Stimulated activated CD8-positive, alpha-beta memory T cell treated with anti-CD3 and anti-CD28 coated beads, Interleukin-7, amount 100 ng/mL, for 24 hours (primary cell): ENCODE results near the gene PLVAP.
A peak's percentile ranks its signal among the peaks of the same experiment; 100 is the strongest.

Source experiments
- DNase-seq: peaks from one replicate; pipeline ENCODE4 v3.0.0-alpha.2; 2020; ENCODE audit warnings: low read depth

The PLVAP gene

DNA sequence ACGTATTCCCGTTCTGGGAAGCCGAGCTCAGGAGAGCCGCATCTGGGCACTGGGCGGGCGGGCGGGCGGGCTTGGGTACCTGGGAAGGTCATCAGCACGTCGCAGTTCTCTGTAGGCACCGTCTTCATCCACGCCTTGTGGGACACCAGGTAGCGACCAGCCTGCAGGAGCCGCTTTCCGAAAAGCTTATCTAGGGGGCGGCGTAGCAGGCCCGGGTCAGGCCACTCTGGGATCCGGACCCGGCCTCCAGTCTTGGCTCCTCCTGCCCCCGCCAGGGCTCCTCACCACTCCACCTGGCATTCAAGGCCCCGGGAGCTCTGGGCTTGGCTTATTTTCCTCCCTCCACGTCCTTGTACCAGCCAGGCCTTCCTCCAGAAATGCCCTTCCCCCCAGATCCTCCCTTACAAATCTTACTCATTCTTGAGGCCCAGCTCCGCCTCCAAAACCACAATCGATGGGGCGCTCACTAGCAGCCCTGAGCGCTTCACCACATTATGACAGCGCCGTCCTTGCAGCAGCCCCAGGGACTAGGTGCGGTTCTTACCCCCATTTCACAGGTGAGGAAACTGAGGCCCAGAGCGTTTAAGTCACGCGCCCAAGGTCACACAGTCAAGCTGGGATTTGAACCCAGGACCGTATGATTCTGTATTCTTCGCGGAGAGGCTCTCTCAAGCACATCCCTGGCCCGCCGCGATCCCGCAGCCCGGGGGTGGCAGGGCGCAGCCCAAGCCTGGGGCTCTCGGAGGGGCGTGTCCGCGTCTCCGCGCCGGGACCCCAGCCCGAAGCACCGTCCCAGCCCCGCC is 43.3 kb downstream of the PLVAP start:
- DNase-seq: peak; percentile 59

DNA sequence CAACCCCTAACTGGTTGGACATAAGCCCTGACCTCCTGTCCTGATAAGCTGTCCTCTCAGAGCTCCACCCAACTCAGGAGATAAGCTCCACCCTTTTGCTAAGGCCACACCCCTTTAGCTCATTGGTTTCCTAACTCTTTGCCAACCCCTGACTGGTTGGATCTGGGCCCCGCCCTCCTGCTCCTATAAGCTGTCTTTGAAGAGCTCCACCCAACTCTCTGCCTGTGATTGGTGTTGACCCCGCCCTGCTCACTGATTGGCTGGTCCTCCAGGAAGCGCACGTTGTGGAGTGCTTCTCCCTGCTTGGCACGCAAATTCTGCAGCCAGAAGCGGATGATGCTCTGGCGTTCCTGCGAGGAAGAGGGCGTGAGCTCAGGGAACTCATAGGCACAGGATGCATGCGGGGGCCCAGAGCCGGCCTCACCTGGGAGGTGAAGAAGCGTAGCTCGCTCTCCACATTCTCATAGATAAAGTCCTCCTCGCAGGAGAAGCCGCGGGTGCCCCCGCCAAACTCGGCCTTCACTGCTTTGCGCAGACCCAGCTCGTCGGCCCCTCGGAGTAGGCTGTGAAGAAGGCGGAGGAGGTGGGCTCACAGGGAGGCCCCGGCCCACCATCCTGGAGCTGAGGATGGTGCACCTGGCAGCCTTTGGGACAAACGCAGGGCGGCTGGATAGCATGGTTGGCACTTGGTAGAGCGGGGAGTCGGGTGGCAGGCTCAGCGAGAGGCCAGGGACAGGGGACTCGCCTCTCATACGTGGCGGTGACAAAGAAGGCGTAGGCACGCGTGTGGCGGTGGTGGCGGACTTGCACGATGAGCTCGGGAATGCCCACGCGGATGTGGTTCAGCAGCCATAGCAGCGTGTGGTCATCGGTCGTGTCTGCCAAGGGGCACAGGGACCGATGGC is 44.2 kb downstream of the PLVAP start:
- DNase-seq: no peak

DNA sequence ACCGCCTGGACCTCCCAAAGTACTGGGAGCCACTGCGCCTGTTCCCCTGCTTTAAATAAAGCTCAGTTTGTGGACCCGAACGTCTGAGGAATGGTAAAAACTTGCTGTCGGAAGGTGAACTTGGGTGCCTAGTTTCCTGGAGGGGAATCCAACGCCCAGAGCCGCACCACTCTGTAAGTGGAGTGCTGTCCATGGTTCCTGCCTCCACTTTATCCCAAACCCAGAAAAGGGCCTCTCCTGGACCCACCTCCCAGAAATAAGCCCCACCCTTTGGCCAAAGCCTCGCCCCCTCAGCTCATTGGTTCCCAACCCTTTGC is 44.8 kb downstream of the PLVAP start:
- DNase-seq: no peak

DNA sequence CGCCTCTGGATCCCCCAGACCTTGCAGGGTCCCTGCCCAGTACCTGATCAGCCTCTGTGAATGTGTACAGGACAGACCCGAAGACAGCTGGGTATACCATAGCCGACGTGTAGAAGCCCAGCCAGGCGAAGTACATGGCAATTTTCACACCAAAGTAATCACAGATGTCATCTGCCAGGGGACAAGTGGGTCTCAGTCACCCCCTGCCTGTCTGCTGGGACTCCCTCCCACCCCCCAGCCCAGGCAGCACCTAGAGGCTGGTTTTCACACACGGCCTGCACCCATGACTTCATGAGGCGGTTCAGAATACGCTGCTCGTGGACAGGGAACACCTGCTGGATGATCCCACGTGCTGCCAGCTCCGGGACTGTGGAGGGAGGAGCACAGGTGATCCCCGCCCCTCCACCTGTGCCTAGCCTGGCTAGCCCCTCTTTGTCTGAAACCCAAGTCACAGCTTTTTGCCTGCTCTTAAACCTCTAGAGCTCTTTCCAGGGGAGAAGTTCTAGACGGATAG is 46.0 kb downstream of the PLVAP start:
- DNase-seq: no peak

DNA sequence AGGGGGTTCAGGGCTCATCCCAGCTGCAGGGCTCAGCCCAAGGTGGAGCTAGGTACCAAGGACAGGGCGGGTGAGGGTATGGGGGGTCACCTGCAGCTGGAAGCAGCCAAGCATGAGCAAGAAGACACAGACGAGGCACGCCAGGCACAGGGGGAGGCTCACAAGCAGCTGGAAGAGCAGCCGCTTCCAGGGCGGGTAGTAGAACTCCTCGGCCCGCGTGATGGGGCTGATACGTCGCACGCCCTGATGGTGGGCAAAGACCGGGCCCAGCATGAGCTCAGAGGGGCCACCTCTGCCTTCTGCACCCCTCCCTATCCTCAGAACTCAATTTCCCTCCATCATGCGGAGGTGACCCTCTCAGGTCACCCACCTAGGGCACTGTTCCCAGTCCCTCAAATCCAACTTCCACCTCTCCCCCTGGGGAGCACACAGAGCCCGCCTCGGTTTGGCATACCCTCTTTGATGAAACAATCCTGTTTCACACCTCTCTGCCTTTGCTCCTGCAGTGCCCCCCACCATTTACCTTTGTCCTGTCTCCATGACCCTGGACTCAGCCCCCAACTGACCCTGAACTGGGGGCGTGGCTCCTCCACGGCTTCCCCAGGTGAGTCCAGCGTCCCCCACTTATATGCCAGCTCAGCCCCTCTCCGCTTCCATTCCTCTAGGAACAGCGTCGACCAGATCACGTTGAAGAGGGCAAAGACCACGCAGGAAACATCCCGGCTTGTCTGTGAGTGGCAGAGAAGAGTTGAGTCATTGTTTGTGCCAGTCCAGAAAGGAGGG is 46.7 kb downstream of the PLVAP start:
- no peak for DNase-seq

DNA sequence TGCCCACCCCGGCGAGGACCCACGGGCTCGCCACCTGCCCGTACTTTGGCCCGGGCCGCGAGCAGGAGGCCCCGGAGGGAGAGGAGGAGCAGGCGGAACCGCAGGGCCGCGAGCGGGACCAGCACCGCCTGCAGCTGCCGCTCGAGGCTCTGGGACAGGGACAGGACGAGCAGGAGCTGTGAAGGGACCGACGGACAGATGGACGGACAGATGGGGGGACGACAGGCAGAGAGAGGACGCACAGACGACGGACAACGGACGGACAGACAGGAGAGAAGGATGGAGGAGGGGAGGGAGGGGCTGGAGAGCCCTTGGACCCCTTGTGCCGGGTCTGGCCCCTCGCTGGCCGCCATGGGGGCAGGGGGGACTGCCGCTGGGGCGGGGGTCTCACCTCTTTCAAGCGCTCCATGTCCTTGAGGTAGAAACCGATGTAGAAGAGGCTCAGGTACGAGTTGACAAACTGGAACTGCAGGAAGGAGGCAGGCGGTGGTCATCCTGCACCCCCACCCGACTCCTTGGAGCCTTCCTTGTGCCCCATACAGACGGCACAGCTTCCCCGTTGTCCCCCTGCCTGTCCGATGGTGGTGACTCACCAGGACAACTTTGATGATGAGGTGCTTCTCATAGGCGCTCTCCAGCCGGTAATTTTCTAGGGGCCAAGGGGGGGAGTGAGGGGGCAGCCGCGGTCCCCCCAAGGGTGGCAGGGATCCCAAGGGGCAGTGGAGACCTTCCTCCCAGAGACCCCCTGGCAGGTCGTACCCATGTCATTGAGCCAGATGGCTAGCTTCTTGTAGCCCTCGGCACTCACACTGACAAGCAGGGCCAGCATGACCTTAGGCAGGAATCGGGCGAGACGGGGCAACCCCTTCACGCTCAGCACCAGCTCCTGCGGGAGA is 47.5 kb downstream of the PLVAP start:
- no peak for DNase-seq

DNA sequence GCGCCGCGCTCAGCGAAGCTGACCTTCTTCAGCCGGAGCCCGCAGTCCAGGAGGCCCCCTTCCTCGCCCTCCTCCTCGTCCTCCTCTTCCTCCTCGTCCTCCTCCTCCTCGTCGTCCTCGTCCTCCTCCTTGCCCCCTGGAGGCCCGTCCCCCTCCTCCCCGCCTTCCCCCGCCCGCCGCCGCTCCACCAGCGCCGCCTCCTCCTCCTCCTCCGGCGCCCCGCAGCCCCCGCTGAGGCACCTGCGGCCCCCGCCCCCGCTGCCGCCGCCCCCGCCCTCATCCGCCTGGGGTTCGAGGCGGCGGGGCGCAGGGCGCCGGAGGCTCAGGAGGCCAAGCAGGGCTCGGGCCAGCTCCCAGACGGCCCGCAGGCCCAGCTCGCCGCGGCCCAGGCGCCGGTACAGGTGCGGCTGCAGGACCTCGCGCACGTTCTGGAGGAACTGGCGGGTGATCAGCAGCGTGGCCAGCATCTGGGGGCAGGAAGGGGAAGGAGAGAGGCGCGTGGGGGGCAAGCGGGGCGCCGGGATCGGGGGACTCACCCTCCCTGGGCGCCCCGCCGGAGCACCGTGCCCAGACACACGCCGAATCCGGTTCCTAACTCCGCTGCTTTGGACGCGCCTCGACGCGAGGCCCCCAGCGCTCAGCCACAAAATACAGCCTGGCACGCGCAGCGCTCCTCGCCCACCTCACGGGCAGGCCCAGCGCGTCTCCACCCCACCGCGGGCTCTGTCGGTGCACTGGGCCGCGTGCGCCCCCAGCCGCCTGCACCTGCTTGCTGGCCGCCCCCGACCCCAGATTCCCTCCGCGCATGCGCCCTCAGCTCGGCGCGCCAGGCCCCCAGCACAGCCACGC is 48.4 kb downstream of the PLVAP start:
- no peak for DNase-seq

DNA sequence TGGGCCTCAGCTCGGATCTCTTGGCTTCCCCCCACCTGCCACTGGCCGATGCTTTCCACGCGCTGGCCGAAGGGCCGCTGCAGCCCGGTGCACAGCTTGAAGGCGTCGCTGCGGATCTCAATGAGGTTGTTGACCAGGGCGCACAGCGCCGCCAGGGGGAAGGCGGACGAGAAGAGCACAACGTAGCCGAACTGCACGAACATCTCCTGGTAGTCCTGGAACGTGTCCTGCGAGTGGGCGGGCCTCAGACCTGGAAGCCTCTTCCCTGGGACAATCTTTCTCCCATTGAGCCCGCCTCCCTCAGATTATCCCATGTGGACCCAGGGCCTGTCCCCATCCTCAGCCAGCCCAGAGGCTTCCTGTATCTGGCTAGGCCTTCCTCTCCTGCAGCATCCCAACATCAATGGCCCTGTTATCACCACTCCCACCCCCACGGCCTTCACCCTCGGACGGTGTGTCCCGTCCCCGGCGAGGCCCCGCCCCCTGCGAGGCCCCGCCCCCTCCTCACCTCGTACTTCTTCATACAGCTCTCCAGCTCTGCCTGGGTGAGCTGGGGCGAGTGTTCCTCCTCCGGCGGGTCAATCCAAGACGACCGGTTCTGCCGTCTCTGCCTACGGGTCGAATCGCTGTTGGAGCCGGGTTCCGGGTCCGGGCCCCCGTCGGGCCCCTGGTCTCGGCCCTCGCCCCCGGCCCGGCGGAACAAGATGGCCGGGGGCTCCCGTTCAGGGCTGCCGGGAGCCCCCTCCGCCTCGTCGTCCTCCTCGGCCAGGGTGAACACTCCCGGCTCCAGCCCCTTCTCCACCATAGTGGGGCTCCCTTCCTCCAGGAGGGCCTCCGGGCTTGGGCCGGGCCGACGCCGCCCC is 49.3 kb downstream of the PLVAP start:
- peak; percentile 17 for DNase-seq

DNA sequence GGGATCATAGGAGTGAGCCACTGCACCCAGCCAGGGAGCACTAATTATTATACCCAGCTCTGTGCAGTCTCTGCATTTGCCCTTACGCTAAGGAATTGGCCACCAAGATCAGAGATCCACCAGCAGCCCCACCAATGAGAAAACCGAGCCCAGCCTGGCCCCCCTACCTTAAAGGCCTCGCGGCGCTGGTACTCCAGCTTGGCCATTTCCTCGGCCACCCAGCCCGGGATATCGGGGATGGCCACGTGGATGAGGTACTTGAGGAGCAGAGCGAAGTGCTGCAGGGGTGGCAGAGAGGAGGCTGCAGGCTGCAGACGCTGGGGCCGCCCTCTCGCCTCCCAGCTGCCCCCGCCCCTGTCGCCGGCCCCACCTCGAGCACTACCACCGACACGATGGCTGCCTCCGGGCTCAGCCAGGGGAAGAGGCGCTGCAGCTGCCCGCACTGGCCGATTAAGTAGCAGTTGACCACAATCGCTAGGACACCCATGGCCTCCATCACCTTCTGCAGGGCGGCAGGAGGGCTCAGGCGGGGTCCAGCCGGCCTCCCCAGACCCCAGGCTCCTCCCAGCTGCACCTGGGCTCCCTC is 50.0 kb downstream of the PLVAP start:
- DNase-seq: no peak

DNA sequence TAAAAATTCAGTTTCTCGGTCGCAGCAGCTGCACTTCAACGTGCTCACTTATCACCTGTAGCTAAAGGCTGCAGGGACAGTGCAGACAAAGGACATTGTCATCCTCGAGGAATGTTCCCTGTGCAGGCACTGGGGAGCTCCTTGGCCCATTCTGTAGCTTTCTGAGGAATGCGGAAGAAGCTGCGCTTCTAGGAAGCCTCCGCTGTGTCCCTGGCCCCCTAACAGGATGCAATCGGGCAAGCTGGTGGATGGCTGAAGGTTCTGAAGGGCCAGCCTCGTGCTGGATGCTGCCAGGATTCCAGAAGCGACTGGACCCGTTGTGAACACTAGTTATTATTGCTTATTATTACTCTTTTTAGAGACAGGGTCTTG is 50.6 kb downstream of the PLVAP start:
- no peak for DNase-seq

DNA sequence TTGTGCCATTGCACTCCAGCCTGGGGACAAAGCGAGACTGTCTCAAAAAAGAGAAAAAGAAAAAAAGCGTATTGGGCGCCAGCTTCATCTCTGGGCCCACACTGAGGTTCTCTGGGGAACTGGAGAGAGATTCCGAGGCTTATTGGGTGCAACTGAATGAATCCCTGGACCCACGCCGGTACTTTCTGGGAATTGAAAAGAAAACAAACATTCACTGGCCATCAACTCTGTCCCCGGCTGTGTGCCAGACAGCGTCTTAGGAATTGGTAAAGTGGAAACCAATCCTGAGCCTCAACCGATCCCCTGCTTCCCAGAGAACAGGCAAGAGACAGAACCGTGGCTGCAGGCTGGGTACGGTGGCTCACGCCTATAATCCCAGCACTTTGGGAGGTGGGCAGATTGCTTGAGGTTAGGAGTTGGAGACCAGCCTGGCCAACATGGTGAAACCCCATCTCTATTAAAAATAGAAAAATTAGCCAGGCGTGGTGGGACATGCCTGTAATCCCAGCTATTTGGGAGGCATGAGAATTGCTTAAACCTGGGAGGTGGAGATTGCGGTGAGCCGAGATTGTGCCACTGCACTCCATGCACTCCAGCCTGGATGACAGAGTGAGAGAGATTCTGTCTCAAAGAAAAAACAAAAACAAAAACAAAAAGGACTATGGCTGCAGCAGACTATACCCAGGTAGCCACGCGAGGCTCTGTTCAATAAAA is 51.1 kb downstream of the PLVAP start:
- DNase-seq: no peak

DNA sequence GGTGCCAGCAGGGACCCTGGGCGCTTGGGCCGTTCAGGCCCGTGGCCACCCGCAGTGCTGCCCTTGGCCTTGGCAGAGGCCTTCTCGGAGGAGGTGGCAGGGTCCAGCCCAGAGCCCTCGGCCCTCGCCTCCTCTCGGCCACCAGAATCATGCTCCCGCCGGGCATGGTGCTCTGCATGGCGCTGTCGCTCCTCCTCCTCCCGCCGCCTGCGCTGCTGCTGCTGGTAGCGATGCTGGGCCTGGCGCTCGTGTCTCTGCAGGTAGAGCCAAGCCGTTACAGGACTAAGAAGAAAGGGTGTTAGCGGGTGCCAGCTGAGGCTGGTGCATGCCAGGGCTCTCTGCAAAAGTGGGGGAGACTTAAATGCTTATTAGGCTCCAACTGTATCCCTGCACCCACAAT is 52.0 kb downstream of the PLVAP start:
- DNase-seq: no peak

DNA sequence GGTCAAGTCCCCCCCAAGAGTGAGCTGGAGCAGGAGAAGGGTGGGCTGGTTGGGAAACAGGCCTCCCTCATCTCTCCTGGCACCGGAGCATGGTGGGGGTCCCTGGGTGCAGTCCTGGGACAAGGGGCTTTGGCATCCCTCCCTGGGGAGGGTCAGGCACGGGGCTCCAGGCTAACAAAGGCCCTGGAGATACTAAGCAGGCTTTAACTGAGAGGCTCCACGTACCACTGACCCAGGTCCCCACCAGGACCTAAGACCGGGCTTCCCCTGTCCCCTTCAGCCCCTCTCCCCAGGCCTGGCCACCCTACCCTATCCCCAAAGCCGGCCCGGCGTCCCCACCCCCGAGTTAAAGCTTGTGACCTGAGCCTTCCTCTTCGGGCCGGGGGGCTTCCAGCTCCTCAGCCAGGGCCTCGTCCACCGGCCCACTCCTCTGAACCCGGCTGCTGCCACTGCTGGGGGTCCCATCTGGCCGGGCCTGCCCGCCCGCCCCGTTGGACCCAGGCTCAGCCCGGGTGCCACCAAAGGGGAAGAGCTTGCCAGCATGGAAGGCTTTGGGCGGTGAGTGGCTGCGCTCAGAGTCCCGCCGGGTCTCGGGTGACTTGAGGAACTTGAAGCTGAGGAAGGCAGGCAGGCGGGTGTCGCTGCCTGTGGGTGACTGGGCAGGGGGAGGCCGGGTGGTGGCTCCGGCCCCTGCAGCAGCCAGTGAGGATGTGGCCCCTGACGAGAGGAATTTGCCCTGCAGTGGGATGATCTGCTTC is 52.6 kb downstream of the PLVAP start:
- DNase-seq: no peak

DNA sequence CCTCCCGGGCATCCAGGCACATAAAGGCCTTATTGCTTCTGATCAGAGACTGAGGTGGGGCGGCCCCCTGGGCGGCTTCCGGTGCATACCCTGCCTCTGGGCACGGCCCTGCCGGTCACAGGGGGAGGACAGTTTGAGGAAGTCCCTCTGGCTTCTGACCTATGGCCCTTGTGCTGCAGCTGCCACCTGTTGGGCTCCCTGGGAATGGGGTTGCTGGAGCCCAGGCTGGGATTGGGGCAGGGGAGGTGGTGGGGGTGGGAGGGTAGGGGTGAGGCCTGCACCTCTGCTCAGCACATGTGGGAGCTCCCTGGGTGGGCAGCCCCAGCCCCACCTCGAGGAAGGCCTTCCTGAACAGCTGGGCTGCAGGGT is 53.2 kb downstream of the PLVAP start:
- DNase-seq: no peak

DNA sequence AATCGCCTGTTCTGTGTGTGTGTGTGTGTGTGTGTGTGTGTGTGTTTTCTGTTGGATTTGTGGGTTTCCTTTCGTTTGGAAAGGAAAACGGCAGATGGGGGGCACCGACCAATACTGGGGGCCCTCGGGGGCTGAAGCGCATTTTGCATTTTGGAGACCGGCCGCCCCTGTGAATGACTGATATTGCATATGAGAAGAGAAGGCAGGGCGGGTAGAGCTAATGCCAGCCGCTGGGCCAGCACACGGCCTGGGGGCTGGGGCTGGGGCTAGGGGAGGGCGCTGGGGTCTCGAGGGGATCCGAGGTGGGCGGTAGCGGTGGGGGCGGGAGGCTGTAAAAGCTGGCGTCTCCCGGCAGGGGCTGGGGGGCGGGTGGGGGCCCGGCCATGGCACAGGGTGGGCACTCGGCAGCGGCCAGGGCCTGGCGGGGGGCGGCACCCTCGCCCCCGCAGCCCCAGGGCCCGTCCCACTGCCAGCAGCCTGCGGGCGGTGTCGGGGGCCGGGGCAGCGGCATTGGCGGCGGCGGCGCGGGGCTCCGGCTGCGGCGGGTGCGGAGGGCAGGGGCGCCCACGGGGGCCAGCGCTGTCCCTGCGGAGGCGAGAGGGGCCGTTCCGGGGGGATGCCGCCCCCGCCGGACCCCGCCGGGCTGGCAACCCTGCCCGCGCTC is 53.7 kb downstream of the PLVAP start:
- no peak for DNase-seq

DNA sequence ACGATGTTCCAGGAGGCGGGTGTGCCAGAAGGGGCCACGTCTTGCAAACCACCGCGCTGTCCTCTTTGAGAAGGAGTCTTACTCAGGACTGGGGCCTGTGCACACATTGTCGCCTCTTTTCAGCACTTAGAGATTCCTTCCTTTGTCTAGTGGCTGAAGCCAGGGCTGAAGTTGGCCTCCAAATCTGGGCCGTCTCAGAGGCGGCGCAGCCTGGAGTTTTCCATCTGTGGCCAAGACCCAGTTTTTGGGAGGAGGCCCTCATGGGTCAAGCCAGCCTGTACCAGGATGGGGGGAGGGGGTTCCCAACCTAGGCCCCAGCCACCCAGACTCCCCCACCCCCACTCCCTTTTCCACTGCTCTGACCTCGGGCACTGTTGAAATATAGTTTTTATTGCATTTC is 54.3 kb downstream of the PLVAP start:
- DNase-seq: no peak
